IMR-90 (cell line): ENCODE data around the gene ARMC5.
"Not testable (repeated sequence)": the region's sequence is repeated elsewhere in the genome, so short reads cannot be mapped to it uniquely, and the experiment has no call there.

Experiments used
- BHLHE40 ChIP-seq: fragments of 150-350 bp; IDR thresholded peaks from 2 replicates; pipeline ENCODE4 v1.6.1; 2016; ENCODE audit warnings: mild to moderate bottlenecking, low read depth, low read length
- CTCF ChIP-seq: conservative IDR thresholded peaks from 2 replicates; pipeline ENCODE4 v1.5.1; 2012; ENCODE audit warnings: mild to moderate bottlenecking, low read depth, low read length, improper control_type of control experiment
- FOS ChIP-seq: fragments of 150-350 bp; IDR thresholded peaks from 2 replicates; pipeline ENCODE4 v1.6.1; 2016; ENCODE audit warnings: low read depth, low read length
- POLR2A ChIP-seq: IDR thresholded peaks from 2 replicates; pipeline ENCODE4 v1.6.1; 2012; ENCODE audit warnings: mild to moderate bottlenecking, low read depth, low read length
- RAD21 ChIP-seq: IDR thresholded peaks from 2 replicates; pipeline ENCODE4 v1.6.1; 2012; ENCODE audit warnings: low read length, improper control_type of control experiment
- SMC3 ChIP-seq: fragments of 150-350 bp; IDR thresholded peaks from 2 replicates; pipeline ENCODE4 v1.6.1; 2016; ENCODE audit warnings: low read depth, mild to moderate bottlenecking, antibody characterized with exemption, low read length, moderate library complexity

GRCh38 chr16:31484048-31484447 is 24.7 kb downstream of the ARMC5 start:
- TF ChIP-seq CTCF, BHLHE40, FOS, POLR2A, SMC3, RAD21: not testable (repeated sequence)
